Lower leg skin (tissue), 3 donors: ENCODE measurements around the gene SPRYD7.

Experiments
- POLR2A ChIP-seq, 2 donors: fragments of 450-650 bp; IDR thresholded peaks; one replicate each; pipeline ENCODE4 v1.6.1; 2016 to 2017; ENCODE audit warnings: antibody characterized with exemption in 2 of 2, mild to moderate bottlenecking in 1 of 2, moderate library complexity in 1 of 2
- TF ChIP-seq, protein P1 (sequence below), 3 donors: fragments of 450-650 bp; IDR thresholded peaks; one replicate each; pipeline ENCODE4 v1.5.1; 2016; ENCODE audit warnings: antibody characterized with exemption in 3 of 3, mild to moderate bottlenecking in 3 of 3, moderate library complexity in 2 of 3

- TF ChIP-seq POLR2A (IDR thresholded peaks at IDR 0.05): no peak
- TF ChIP-seq, protein P1, sequence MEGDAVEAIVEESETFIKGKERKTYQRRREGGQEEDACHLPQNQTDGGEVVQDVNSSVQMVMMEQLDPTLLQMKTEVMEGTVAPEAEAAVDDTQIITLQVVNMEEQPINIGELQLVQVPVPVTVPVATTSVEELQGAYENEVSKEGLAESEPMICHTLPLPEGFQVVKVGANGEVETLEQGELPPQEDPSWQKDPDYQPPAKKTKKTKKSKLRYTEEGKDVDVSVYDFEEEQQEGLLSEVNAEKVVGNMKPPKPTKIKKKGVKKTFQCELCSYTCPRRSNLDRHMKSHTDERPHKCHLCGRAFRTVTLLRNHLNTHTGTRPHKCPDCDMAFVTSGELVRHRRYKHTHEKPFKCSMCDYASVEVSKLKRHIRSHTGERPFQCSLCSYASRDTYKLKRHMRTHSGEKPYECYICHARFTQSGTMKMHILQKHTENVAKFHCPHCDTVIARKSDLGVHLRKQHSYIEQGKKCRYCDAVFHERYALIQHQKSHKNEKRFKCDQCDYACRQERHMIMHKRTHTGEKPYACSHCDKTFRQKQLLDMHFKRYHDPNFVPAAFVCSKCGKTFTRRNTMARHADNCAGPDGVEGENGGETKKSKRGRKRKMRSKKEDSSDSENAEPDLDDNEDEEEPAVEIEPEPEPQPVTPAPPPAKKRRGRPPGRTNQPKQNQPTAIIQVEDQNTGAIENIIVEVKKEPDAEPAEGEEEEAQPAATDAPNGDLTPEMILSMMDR (IDR thresholded peaks at IDR 0.05): no peak
These were observed 4.1 kb downstream of the SPRYD7 start for GRCh38 chr13:49932066-49932465.
